PFSK-1 (cell line): ENCODE data around the gene GPBAR1.

Source experiments
- FOXP2 ChIP-seq: optimal IDR thresholded peaks from 2 replicates; pipeline ENCODE3; 2011; ENCODE audit warnings: borderline replicate concordance, control low read depth, inconsistent platforms; ENCODE audit not compliant: insufficient read depth; ENCODE audit errors: extremely low read length, extremely low read depth
- POLR2AphosphoS5 ChIP-seq: IDR thresholded peaks from 2 replicates; pipeline ENCODE4 v1.6.1; 2012; ENCODE audit warnings: low read depth, mild to moderate bottlenecking, control low read depth, low read length, moderate library complexity
- SIN3A ChIP-seq: IDR thresholded peaks from 2 replicates; pipeline ENCODE4 v1.6.1; 2012; ENCODE audit warnings: mild to moderate bottlenecking, low read length, moderate library complexity, borderline replicate concordance; ENCODE audit not compliant: insufficient read depth
- TAF1 ChIP-seq: IDR thresholded peaks from 2 replicates; pipeline ENCODE4 v1.6.1; 2012; ENCODE audit warnings: low read length, control low read depth, borderline replicate concordance; ENCODE audit not compliant: insufficient read depth

- no peak for TF ChIP-seq SIN3A
- TF ChIP-seq TAF1: no peak
- no peak for TF ChIP-seq POLR2AphosphoS5
- no peak for TF ChIP-seq FOXP2
These were observed 19.6 kb downstream of the GPBAR1 start for GRCh38 chr2:218280260-218280870.
